Activated CD8-positive, alpha-beta memory T cell treated with anti-CD3 and anti-CD28 coated beads, Interleukin-2, amount 50 U/mL, for 1 hour (primary cell): Measurements from ENCODE around the gene SHD.
"Not testable (repeated sequence)": the region's sequence is repeated elsewhere in the genome, so short reads cannot be mapped to it uniquely, and the experiment has no call there.

Experiments
- DNase-seq: peaks from one replicate; pipeline ENCODE4 v3.0.0-alpha.2; 2020; ENCODE audit errors: extremely low read depth

Gene SHD, protein sequence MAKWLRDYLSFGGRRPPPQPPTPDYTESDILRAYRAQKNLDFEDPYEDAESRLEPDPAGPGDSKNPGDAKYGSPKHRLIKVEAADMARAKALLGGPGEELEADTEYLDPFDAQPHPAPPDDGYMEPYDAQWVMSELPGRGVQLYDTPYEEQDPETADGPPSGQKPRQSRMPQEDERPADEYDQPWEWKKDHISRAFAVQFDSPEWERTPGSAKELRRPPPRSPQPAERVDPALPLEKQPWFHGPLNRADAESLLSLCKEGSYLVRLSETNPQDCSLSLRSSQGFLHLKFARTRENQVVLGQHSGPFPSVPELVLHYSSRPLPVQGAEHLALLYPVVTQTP

GRCh38 chr19:4278419-4279266 is at the start of gene SHD:
TSS of gene SHD (plus strand) at chr19:4279266. CDS start at chr19:4280064, 798 bp downstream.
- DNase-seq, result no peak

DNA sequence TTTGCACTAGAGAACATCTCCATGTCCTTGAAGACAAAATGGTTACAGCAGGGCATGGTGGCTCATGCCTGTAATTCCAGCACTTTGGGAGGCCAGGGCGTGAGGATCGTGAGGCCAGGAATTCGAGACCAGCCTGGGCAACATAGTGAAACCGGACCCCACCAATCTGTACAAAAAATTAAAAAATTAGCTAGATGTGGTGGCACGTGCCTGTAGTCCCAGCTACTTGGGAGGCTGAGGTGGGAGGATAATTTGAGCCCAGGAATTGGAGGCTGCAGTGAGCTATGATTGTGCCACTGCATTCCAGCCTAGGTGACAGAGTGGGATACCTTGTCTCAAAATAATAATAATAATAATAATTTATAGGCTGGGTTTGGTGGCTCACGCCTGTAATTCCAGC is 48.8 kb upstream of the SHD start:
- not testable (repeated sequence) for DNase-seq

DNA sequence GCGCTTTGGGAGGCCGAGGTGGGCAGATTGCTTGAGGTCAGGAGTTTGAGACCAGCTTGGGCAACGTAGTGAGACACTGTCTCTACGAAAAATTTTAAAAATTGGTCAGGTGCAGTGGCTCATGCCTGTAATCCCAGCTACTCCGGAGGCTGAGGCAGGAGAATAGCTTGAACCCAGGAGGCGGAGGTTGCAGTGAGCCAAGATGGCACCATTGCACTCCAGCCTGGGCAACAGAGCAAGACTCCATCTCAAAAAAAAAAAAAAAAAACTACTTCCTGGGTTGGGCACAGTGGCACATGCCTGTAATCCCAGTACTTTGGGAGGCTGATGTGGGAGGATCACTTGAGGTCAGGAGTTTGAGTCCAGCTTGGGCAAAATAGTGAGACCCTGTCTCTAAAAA is 47.5 kb upstream of the SHD start:
- DNase-seq, result not testable (repeated sequence)

- not testable (repeated sequence) for DNase-seq
Observed at GRCh38 chr19:4232139-4232538, 46.9 kb upstream of the SHD start.

GRCh38 chr19:4232614-4233281 is 46.3 kb upstream of the SHD start:
- no peak for DNase-seq

GRCh38 chr19:4233282-4233853 is 45.7 kb upstream of the SHD start:
- peak; percentile 10 for DNase-seq

DNA sequence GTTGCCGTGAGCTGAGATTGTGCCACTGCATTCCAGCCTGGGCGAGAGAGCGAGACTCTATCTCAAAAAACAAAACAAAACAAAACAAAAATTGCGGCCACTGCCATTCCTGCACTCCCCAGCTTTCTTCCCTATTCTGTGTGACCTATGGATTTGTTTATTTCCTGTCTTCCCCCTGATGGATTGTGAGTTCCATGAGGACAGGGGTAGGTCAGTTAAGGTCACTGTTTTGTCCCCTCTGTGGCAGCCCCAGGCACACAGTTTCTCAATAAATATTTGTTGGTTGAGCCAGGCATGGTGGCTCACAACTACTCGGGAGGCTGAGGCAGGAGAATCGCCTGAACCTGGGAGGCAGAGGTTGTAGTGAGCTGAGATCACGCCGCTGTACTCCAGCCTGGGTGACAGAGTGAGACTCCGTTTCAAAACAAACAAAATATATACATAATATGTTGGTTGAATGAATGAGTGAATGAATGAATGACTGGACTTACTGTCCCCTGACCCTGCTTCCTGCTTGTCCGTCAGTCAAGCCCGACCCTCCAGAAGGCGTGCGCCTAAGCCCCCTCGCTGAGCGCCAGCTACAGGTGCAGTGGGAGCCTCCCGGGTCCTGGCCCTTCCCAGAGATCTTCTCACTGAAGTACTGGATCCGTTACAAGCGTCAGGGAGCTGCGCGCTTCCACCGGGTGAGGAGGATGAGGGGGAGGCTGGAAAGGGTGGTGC is 44.8 kb upstream of the SHD start:
- DNase-seq, result no peak

- DNase-seq, result no peak
Observed at GRCh38 chr19:4234862-4235201, 44.2 kb upstream of the SHD start.

- DNase-seq, result not testable (repeated sequence)
Observed at GRCh38 chr19:4237510-4237909, 41.6 kb upstream of the SHD start.

GRCh38 chr19:4238831-4239230 is 40.2 kb upstream of the SHD start:
- DNase-seq, result no peak

DNA sequence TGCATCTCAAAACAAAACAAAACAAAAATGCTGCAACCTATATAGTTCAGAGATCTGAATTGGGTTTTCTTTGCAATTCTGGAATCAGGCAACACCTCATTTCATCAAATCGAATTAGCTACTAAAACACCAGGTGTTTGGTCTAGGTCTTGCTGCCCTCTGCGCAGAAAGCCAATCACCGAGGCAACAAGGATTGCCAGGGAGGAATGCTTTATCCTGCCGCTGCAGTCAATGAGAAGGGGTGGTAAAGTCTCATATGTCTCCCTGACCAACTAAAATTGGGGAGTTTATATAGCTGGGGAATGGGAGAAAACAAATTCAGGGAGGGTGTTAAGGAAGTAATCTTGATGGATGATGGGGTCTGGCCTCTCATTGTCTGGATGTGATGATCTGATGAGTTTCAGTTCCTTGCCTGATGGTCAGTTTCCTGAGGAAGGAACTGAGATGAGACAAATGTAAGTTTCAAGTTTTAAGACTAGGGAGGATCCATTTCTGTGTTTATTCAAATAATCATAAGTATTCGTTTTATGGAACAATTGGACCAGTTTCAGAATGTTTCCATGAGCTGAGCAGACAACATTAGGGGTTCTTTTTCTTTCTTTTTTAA is 37.1 kb upstream of the SHD start:
- DNase-seq, result no peak

- not testable (repeated sequence) for DNase-seq
Observed at GRCh38 chr19:4245938-4246337, 33.1 kb upstream of the SHD start.

DNA sequence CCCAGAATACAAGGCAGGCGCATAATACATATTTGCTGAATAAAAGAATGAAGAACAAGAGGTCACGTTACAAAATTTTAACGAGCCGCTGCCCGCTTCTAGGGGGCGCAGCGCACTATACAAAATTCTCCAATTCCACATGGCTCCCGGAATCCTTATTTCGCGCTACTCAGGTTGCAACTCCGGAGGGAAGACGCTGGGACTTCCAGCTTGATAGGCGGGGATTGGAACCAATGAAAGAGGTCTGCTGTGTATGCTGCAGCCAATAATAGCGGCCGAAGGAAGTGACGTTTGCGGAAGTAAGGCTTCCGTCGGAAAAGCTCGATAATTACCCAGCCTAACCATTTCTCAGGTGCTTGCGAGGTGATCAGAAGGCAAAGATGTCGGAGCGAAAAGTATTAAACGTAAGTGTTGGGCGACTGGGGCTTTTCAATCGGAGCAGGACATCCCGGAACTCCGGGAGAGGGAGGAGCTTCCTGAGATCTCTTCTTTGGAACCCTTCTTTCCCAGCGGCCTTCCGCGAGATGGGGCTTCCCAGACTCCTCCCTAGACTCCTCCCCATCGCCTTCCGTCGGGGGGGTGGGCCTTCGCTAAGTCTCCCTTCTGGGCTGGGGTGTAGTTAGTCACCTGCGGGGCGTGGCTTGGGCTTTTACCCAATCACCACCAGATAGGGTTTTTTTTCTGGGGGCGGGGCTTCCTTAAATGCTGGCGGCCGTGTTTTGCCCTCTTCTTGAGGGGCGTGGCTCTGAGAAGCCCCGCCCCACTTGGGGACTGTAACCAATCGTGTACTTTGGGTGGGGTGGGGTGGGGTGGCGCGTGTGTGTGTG is 32.1 kb upstream of the SHD start, which contains the start of gene YJU2:
Gene YJU2, plus strand, starts transcription at position 314 of the 827 bp plus-strand sequence. Its CDS starts 67 bp downstream, at position 381.
- DNase-seq, result peak; percentile 98

DNA sequence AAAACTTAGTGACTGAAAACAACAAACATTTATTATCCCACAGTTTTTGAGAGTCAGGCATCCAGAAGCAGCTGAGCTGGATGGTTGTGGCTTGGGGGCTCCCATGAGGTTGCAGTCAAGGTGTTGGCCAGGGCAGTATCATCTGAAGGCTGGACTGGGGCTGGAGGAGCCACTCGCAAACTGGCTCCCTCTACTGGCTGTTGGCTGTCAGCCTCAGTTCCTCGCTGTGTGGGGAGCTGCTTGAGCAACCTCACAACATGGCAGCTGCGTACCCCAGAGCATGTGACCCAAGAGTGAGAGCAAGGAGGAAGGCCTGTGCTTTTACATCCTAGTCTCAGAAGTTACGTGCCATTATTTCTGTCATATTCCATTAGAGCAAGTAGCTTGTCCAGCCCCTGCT is 22.5 kb upstream of the SHD start:
- DNase-seq, result no peak

DNA sequence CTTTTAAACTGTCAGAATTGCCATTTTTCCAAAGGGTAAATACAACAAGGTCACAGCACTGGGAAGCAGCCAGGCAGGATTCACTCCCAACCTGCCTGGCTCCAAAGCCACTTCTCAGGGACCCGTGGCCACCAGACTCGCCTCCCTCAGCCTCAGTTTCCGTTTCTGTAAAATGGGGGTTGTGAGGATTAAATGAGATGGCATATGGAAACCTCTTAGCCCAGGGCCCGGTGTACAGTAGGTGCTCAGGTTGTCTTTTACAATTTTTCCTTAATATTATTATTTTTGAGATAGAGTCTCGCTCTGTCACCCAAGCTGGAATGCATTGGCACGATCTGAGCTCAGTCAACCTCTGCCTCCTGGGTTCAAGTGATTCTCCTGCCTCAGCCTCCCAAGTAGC is 22.0 kb upstream of the SHD start:
- no peak for DNase-seq

DNA sequence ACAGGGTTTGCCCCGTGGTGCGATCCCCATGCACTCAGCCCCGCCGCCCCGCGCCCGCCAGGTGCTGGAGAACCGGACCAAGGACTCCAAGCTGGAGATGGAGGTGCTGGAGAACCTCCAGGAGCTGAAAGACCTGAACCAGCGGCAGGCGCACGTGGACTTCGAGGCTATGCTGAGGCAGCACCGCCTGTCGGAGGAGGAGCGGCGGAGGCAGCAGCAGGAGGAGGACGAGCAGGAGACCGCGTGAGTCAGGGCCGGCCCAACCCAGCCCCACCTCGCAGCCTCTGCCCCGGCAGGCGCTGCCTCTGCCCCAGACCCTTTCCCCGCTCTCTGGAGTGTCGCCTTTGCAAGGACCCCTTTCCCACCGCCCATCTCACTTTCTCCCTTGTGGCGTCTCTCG is 20.9 kb upstream of the SHD start:
- no peak for DNase-seq

DNA sequence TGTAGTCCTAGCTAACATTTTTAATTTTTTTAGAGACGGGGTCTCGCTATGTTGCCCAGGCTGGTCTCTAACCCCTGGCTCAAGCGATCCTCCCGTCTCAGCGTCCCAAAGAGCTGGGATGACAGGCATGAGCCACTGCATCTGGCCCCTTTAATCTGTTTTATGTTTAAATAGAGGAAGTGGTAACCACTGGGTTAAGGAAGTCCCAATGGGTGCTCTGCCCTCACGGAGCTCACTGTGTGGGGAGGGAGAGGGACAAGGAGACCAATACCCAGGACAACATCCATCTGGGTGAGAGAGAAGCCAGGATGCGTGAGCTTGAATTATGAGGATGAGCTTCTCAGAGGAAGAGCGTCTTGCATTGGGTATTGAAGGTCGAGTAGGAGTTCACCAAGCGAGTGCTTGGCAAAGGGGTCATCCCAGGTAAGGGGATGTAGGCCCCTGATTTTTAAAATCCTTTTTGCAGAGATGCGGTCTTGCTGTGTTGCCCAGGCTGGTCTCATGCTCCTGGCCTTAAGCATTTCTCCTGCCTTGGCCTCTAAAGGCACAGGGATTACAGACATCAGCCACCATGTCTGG is 18.4 kb upstream of the SHD start:
- DNase-seq, result no peak

DNA sequence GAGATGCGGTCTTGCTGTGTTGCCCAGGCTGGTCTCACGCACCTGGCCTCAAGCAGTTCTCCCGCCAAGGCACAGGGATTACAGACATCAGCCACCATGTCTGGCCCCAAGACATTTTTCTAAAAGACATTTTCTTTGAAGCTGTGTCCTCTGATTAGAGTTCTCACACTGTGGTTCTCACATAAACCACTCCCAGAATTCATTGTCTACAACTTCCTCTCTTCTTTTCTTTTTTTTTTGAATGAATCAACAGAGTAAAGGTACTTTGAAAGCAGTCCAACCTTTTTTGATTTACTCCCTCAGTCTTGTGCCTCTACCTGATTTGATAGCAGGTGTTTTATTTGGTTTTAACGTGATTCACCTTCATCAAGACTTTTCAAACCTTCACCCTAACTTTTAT is 14.3 kb upstream of the SHD start:
- DNase-seq, result no peak

DNA sequence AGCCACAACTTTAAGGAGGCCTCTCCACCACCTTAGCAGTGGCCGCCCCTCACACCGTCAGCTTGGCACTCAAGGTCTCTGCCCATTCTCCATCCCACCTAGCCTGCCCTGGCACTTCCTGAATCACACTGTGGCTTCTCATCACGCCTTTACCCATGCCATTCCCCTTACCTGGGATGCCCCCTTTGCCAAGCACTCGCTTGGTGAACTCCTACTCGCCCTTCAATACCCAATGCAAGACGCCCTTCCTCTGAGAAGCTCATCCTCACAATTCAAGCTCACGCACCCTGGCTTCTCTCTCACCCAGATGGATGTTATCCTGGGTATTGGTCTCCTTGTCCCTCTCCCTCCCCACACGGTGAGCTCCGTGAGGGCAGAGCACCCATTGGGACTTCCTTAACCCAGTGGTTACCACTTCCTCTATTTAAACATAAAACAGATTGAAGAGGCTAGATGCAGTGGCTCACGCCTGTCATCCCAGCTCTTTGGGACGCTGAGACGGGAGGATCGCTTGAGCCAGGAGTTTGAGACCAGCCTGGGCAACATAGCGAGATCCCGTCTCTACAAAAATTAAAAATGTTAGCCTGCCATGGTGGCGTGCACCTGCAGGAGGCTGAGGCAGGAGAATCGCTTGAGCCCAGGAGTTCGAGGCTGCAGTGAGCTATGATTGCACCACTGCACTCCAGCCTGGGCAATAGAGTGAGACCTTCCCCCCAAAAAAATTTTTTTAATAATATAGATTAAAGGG is 12.6 kb upstream of the SHD start:
- no peak for DNase-seq
